ENCODE measurements around the gene ITPR1.

Gene ITPR1

GRCh38 chr3:4771243-4771642 is 278.1 kb downstream of the ITPR1 start:
- no peak for TF ChIP-seq CTCF (IDR thresholded peaks at IDR 0.05; ENCODE audit: extremely low read depth, missing control alignments)
- DNase-seq (ENCODE audit: low spot score): no peak

DNA sequence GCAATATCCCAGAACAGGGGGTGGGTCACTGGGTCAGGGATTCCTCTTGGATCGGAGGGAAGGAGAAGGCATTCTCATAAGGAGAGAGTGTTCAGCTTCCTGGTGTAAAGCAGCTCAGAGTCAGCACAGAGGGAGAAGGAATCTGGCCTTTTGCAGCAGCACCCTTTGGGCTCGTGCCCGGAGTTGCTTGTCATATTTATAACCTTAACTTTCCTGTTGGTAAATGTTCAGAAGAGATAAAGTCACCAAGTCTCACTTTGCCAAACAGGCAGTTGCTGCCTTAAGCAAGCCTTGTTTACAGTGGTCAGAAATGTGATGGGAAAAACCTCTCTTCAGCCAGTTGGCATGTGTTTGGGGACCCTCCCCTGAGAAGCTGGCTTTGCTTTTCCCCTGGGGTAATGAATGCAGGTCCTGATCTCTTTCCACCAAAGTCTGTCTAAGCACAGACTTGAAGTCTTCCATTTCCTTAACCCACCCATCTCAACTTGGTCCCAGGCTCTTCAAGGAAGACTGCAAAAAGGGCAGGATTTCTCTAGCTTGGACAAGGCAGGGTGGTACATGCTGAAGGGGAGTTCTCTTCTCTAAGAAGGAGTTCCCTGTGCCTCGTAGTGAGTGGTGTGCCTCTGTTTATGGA is 279.1 kb downstream of the ITPR1 start:
- TF ChIP-seq CTCF (IDR thresholded peaks at IDR 0.05; ENCODE audit: extremely low read depth, missing control alignments): no peak
- DNase-seq (ENCODE audit: low spot score): no peak

- TF ChIP-seq CTCF (IDR thresholded peaks at IDR 0.05; ENCODE audit: extremely low read depth, missing control alignments): no peak
Observed at GRCh38 chr3:4772858-4773257, 279.7 kb downstream of the ITPR1 start.

DNA sequence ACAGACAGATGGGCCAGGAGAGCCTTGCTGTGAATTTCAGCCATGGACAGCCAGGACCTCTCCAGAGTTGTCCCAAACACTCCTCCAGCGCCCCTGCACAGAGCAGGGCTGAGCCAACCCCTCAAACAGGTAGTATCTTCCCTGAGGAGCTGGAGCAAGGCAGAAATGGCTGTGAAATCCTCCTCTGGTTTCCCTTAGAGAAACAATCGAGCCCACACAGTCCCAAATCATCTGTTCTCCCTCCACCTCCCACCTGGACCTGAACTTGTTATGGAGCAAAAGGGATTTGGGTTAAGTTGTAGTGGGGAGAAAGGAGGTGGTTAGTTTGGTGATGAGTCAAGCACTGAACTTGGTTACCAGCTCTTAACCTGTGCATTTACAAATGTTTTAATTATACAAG is 280.4 kb downstream of the ITPR1 start:
- no peak for DNase-seq (ENCODE audit: low spot score)
- TF ChIP-seq CTCF (IDR thresholded peaks at IDR 0.05; ENCODE audit: extremely low read depth, missing control alignments): no peak

More at GRCh38 chr3:4772858-4773257, 279.7 kb downstream of the ITPR1 start:
- no peak for DNase-seq (ENCODE audit: low spot score)

GRCh38 chr3:4774531-4774930 is 281.4 kb downstream of the ITPR1 start:
- TF ChIP-seq CTCF (IDR thresholded peaks at IDR 0.05; ENCODE audit: extremely low read depth, missing control alignments): no peak

DNA sequence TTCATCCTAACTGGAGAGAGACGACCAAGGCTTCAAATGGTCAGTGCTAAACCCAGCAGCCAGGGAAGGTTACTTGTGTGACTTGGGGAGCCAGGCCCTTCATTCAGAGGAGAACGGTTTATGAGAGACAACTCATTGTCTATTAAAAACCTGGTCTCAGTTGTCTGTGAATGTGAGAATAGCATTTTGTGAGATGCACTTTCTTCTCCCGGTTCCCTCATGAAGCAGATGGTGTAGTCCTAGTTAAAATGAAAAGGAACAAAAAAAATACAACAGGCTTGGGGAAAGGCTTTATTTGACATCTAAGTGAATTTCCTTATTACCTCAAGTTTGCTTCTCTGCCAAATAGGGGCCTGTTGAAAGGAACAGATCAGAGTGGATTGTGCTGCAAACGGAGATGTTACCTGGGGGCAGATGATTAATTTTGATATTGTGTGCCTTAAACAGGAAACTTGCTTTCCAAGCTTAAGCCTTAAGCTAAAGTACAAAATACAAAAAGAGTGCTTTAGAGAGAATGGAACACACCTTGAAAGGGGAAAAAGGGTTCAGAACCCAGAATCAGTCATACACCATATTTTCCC is 283.3 kb downstream of the ITPR1 start:
- TF ChIP-seq CTCF (IDR thresholded peaks at IDR 0.05; ENCODE audit: extremely low read depth, missing control alignments): no peak
- peak; percentile 54 for DNase-seq (ENCODE audit: low spot score)

More at GRCh38 chr3:4774531-4774930, 281.4 kb downstream of the ITPR1 start:
- no peak for DNase-seq (ENCODE audit: low spot score)

GRCh38 chr3:4776980-4777581 is 283.9 kb downstream of the ITPR1 start:
- TF ChIP-seq CTCF (IDR thresholded peaks at IDR 0.05; ENCODE audit: extremely low read depth, missing control alignments): no peak
- peak; percentile 70 for DNase-seq (ENCODE audit: low spot score)

Data from GM20000 (cell line).